ENCODE results near the gene FHAD1. TPM values are rescaled to one million over a fixed set of nuclear protein-coding genes. Genes with fewer than 3 reads are reported as not detected.

Gene FHAD1
- total and polyA plus RNA-seq, 9 of the 15 experiments (the other 6 are each of a cell fraction or from before 2014, with no cell fraction given), result 0.32 to 2.1 (median 1.5) TPM; not detected in 1

GRCh38 chr1:15224259-15224869 lies 22.7 kb upstream of the FHAD1 start (continued):
- TF ChIP-seq ZBTB33 (CRISPR knock-in tag; IDR thresholded peaks at IDR 0.05) (no peak), HNRNPLL (IDR thresholded peaks at IDR 0.05; ENCODE audit: low read depth, low read length, poor library complexity, severe bottlenecking) (no peak), ZNF408 (CRISPR knock-in tag; IDR thresholded peaks at IDR 0.05; ENCODE audit: low read depth) (no peak), MGA (IDR thresholded peaks at IDR 0.05) (peak; percentile 58), AFF4 (CRISPR knock-in tag; IDR thresholded peaks at IDR 0.05) (no peak), ZNF668 (CRISPR knock-in tag; IDR thresholded peaks at IDR 0.05) (no peak)

Data from K562 (cell line).